ENCODE measurements around the gene TMC7.

Gene TMC7

DNA sequence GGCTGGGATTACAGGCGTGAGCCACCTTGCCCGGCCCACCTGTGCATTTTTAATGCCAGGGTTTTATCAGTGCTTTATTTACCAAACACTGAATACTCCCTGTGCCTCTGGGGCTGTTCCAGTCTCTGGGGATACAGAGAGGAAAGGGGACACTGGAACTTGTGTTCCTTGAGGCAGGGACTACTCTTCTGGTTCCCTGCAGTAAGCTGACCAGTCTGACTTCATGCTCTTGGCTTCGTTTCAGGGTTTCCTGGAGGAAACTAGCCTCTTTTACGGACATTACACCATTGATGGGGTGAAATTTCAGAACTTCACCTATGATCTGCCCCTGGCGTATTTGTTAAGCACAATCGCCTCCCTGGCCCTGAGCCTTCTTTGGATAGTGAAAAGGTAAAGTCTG, 46.2 kb downstream of the TMC7 start:
- DNase-seq (ENCODE audit: low read depth in 2 of 2) = no peak

DNA sequence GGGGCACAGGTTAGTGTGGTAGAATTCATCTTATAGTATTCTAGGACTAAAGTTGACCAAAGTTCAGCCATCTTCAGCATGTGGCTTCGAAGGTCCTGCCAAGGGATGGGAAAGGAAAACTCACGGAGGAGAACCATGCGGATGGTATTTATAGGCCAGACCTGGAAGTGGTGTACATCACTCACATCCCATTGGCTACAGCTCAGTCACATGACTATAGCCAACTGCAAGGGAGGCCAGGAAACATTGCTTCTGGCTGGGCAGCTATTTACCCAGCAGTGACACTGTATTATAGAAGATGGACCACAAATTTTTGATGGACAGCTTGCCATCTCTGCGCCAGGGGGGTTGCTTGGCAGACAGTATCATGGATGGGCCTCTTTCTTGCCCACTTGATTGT, 48.0 kb downstream of the TMC7 start:
- no peak for DNase-seq (ENCODE audit: low read depth in 2 of 2)

DNA sequence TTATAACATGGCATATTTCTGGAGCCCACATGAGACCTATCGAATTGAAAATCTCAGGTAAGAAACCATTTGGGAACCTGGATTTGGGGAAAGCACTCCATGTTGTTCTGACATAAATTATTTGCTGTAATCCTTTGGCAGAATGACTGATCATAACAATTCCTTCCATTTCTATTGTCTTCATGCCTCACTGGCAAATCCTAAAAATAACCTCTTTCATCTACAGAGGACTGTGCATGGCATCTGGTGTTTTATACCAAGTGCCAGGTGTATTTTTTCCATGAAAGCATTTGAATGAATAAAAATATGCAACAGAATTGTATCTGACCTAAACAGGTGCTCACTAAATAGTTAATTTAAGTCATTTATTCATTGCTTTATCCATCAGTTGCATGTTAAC, 50.0 kb downstream of the TMC7 start:
- DNase-seq (ENCODE audit: low read depth in 2 of 2) = no peak

DNA sequence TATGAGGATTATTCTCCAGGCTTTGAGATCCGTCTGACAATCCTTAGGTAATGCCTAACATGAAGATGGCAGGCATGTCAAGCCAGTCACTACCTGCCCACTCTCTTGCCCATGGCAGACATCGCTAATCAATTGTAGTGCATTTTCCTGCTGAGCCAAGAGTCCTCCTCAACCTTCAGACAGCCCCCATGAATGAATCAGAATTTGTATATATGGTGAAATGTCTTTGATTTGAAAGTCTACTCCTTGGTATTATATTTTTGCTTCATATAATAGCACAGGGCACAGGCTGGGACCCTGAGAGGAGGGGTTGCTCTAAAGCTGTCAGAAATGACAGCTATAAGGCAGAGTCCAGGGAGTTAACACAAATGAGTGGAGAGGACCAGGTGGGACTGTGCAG, 56.7 kb downstream of the TMC7 start:
- no peak for DNase-seq (ENCODE audit: low read depth in 2 of 2)

DNA sequence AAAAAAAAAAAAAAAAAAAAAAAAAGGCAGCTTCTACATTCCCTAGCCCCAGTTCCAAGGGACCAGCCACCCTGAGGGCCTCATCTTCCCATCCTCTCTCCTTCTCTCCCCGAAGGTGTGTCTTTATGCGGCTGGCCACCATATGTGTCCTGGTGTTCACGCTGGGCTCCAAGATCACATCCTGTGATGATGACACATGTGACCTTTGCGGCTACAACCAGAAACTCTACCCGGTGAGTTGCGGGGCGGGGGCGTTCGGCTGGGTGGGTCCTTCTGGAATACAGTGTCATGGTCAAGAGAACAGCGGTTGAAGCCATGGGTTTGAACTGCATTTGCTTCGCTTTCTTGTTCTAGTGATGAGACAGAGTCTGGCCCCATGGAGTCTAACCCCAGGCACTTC, 61.0 kb downstream of the TMC7 start:
- DNase-seq (ENCODE audit: low read depth in 2 of 2) = no peak

DNA sequence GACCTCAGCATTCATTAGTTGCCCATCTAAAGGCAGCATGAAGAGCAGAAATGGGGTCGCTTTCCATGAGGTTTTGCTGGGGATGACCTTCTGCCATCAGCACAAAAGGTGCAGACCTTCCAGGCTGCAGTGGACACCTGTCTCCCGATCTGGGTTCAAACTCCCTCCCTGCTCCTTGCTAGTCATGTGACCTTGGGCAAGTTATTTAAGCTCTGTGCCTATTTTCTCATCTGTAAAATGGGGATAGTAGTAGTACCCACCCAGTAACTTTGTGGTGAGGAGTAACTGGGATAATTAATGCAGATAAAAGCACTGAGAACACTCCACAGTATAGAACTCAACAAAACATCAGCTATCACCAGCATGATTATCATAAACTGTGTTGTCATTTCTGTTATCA, 62.3 kb downstream of the TMC7 start:
- DNase-seq (ENCODE audit: low read depth in 2 of 2) = no peak

DNA sequence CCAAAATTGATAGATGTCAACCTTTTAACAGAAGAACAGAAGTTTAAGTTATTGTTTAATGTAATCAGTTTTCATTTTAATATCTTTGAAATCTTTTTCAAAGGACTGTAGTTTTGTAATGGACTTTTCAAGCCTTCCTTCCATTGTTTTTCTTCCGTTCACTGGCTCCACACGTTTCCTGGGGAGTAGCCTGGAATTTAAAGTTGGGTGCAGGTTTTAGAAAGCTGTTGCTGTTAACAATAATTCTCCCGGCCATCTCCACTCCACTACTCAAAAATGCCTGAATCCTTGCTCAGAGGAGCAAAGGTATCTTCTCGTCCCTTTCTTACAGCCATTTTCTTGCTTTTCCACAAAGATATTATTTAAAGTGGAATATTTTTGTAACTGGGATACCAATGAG, 79.0 kb downstream of the TMC7 start:
- DNase-seq (ENCODE audit: low read depth in 2 of 2) = no peak

DNA sequence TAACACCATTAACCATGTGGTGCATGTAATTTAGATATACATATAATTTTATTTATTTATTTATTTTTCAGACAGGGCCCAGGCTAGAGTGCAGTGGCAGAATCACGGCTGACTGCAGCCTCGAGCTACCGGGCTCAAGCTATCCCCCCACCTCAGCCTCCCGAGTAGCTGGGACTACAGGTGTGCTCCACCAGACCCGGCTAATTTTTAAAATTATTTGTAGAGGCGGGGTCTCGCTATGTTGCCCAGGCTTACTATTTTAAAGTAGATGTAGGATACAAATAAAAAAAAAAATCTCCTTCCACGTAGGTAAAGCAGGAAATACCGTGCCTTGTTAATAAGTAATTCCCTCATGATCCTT, 83.2 kb downstream of the TMC7 start:
- DNase-seq (ENCODE audit: low read depth in 2 of 2) = no peak

DNA sequence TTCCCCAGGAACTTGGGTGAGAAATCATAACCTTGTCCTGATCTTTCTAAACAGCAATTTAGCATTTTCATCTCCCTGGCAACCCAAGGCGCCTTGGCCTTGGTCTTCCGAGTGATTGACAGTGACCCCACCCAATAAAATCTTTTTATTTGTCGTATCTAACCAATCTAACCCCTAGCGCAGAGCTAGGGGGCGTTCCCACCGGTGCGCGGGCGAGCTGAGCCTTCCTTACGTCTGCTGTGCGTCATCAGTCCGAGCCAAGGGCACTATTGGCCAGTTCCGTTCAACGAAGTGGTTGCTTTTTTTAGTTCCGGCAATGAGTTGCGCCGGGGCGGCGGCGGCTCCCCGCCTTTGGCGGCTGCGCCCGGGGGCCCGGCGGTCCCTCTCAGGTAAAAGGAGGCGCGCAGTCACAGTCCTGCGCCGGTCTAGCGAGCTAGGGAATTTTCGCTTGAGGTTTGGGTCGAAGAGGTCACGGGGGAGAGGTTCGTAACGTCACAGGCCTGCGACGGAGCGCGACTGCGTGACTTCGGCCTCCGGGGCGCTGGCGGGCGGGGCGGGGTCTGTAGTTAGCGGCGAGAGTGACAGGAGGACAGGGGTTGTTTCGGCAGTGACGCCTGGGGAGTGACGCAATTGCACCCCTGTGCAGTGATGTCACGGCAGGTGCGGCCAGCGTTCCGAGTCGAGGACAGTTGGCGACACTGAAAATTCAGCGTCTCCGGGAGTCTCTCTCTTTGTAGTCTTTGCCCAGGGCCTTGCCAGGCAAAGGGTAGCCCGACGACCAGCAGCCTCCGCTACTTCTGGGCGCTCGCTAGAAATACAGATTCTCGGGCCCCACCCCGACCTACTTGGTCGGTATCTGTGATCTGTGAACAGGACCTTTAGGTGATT, 83.9 kb downstream of the TMC7 start, which contains the start of gene COQ7:
COQ7 (plus strand) TSS at position 266 of the 888 bp plus-strand sequence; CDS start at position 317, 51 bp downstream.
- DNase-seq (ENCODE audit: low read depth in 2 of 2) = peak; percentile 97 to 98

DNA sequence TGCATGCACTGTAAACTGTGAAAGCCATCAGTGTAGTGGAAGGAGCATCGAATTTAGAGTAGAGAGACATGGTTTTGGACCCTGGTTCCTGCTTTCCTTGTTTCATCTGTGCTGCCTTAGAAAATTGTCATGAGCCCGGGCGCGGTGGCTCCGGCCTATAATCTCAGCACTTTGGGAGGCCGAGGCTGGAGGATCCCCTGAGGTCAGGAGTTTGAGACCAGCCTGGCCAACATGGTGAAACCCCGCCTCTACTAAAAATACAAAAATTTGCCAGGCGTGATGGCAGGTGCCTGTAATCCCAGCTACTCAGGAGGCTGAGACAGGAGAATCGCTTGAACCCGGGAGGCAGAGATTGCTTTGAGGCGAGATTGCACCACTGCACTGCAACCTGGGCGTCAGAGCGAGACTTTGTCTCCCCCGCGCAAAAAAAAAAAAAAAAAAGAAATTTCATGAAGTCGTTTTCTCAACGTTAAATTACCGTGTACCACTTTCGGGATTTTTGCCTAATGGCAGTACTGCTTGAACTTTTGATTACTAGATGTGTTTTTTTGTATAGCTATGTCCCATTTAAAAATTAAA, 84.6 kb downstream of the TMC7 start:
- DNase-seq (ENCODE audit: low read depth in 2 of 2) = no peak

DNA sequence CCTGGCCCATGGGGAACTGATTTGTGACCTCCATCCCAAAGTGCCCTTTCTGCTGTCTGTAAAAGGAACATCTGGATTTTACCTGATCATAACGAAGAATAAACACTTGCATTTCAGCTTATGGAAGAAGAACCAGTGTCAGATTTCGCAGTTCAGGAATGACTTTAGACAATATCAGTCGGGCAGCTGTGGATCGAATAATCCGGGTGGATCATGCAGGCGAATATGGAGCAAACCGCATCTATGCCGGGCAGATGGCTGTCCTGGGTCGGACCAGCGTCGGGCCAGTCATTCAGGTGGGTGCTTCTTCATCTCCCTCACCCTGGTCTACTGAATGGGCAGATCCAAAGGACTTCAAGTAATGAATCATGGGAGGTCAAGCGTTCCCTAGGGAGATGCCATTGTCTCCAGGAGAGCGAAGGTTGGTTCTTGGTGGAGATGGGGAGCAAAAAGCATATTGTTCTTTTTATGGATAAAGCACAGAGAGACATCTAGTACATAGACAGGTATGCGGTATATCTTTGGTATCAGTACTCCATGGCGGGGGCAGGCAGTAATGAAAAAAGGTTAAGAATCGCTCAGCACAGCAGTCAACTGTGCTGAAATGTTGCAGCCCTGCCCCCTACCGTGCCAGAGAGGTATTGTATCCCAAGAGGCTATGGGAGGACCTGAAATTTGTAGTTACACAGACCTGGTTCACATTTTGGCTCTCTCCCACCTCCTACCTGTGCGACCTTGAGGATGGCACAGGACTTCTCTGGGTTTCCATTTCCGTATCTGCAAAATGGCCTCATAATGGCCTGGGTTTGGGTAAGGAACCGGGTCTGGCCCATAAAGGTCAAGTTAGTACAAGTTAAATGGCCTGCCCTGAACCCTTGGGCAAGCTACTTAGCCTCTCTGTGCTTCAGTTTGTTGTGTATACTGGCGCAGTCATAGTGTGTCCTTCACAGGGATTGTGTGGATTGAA, 88.4 kb downstream of the TMC7 start:
- DNase-seq (ENCODE audit: low read depth in 2 of 2) = peak in 1 of 2 donors; percentile 17

DNA sequence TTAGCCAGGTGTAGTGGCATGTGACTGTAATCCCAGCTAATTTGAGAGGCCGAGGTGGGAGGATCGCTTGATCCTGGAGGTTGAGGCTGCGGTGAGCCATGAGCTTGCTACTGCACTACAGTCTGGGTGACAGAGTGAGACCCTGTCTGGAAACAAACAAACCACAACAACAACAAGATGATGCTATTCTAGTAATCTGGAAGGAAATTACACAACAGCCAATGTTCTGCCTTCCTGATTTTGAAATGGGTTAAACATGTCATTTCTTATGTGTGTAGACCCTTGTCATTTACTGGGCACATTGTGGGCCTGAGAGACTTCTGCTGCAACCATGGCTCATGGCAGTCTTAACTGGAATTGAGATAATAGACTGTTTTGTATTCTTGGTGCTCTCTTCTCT, 89.6 kb downstream of the TMC7 start:
- no peak for DNase-seq (ENCODE audit: low read depth in 2 of 2)

DNA sequence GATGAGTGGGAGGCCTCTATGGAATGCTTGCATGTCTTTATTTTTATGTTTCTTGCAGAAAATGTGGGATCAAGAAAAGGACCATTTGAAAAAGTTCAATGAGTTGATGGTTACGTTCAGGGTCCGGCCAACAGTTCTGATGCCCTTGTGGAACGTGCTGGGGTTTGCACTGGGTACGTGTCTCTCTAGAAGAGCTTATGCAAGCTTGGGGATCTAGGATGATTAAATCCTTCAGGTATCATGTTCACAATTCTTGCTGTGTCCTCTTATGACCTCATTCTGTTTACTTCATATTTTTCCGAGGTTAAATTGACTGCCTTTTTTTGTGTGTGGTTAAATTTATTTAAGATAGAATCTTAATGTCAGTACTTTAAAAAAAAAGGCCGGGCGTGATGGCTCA, 90.1 kb downstream of the TMC7 start:
- DNase-seq (ENCODE audit: low read depth in 2 of 2) = no peak

DNA sequence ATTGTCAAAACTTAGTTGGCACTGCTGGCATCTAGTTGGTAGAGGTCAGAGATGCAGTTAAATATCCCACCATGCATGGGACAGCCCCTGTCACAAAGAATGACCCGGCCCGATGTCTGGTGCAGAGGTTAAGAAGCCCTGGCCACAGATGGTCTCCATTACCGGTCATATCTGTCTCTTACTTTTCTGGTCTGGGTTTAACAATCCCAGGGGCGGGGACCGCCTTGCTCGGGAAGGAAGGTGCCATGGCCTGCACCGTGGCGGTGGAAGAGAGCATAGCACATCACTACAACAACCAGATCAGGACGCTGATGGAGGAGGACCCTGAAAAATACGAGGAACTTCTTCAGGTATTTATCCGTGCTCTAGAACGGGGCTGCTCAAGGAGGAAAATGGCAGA, 91.8 kb downstream of the TMC7 start:
- no peak for DNase-seq (ENCODE audit: low read depth in 2 of 2)

DNA sequence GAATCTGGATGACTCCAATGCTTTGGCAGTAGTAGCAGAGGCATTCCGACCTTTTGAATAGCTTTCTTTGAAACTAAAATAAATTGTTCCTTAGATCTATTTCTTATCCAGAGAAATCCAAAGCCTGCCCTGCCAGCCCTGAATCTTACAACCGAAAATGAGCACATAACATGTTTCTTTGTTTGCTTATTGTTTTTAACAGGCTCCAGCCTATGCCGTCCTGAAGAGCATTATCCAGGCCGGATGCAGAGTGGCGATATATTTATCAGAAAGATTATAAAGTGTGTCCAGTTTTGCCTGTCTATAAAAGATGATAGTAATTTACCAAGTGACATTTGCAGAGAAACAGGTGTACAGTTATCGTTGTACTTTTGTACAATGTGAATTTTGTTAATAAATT, 94.1 kb downstream of the TMC7 start:
- no peak for DNase-seq (ENCODE audit: low read depth in 2 of 2)

DNA sequence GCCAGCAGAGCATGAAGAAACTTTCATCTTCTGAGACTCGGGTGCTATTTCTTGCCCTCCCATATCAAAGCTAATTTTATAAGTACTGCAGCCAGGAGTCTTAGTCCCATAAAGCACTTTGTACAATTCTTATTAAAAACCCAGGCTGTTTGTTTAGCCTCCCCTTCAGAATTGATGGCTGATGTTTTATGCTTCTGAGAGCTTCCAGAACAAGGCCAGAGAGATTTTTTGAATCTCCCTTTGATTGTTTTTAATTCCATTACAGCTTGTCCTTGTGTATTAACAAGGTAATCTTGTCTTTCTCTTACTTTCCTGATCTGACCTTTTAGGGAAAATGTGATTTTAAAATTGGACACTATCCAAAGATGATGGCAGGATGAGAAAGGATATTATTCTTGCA, 99.9 kb downstream of the TMC7 start:
- no peak for DNase-seq (ENCODE audit: low read depth in 2 of 2)

DNA sequence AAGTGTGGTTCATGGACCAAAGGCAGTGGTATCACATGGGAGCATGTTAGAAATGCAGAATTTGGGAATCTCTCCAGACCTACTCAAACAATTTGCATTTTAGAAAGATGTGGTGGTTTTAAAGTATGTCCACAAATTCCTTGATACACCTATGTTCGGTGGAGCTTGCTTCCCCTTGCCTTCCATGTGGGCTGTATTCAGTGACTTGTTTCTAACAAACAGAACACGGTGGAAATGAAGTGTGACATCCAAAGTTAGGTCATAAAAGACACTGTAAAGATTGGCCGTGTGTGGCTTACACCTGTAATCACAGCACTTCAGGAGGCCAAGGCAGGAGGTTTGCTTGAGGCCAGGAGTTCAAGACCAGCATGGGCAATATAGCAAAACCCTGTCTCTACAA, 100.4 kb downstream of the TMC7 start:
- no peak for DNase-seq (ENCODE audit: low read depth in 2 of 2)

DNA sequence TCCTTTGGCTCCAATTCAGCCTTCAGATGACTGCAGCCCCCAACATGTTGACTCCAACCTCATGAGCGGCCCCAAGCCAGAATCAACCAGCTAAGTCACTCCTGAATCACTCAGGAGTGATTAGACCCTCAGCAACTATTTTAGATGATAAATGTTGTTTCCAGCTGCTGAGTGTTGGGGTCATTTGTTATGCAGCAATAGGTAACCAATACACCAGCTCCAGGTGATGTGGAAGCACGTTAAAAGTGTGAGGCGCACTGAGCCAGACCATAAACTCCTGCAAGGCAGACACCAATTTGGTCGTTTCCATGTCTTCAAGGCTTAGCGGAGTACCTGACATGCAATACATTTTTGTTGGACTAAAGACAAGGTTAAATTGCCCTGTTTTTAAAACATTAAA, 101.1 kb downstream of the TMC7 start:
- DNase-seq (ENCODE audit: low read depth in 2 of 2) = no peak

DNA sequence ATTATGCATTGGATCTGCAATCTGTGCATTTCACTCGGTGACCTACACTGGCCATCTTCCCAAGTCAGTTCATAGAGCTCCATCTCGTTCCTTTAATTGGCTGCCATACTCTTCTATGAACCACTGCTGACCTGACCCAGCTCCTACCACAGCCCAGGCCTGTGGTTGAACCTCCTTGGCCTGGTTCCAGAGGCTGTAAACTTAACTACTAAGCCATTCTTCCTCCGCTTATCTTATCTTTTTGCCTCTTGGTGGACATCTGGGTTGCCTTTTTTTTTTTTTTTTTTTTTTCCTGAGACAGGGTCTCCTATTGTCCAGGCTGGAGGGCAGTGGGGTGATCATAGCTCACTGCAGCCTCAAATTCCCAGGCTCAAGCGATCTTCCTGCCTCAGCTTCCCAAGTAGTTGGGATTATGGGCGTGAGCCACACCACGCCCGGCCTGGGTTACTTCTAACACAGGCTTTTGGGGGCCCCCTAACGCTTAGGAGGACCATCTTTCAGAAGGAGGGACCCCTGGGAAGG, 102.0 kb downstream of the TMC7 start:
- no peak for DNase-seq (ENCODE audit: low read depth in 2 of 2)

DNA sequence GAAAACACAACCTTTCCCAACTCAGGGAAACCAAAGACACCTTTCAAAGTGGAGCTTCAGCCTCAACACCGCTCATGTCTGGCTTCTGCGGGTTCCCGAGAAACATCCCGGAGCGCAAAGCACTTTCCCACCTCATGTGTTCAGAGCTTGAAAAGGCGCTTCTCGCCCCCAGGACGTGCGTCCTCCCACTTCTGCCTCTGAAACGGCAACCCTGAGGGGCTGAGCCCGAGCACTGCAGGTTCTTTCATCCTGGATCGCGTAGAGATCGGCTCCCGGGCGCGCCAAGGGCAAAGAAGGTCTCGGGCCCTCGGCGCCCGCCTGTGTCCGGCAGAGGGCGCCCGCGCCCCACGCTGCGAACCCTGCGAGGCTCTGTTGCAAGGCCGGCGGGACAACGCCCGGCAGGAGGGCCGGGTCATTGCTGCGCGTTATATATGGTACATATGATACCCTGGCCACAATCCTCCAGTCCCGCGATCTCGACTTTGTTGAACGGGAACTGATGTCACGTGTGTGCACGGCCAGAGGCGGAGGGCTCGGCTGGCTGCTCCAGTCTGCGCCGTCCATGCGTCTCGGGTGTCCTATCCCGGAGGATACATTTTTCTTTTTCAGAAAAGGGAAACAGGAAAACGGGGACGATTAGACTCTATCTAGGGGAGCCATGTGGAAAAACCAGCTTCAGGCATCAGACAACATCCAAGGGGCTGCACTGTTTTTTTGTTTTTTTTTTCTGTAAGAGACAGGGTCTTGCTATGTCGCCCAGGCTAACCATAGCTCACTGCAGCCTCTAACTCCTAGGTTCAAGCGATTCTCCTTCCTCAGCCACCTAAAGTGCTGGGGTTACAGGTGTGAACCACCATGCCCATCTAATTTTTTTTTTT, 102.8 kb downstream of the TMC7 start:
- DNase-seq (ENCODE audit: low read depth in 2 of 2) = peak; percentile 40 to 63

DNA sequence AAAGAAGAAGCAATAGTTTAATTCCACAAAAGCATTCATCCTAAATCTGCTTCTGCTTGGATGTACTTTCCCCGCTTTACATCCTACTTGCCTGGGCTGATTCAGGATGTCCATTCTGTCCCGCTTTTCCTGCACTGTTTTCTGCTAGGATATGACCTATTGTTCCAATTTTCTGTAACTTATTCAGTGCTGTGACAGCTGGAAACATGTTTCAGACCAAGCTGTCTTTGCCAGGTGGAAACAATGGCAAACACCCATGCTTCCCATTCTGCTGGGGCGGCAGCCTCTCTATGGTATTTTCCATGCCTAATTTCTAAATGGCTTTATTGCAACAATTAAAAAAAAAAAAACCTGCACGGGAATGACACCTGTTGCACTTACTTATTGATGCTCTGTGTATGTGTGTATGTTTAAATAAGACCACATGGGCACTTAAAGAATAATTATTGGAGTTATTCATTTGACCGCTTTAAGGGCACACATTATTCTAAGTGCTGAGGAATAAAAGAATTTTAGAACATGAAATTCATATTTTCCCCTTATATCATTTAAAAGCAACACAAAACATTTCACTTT, 104.7 kb downstream of the TMC7 start:
- no peak for DNase-seq (ENCODE audit: low read depth in 2 of 2)

Measured in stimulated activated CD8-positive, alpha-beta memory T cell treated with anti-CD3 and anti-CD28 coated beads, Interleukin-7, amount 100 ng/mL, for 4 hours (primary cell).